ENCODE results near the gene PEDS1. TPM values are rescaled to one million over a fixed set of nuclear protein-coding genes. Genes with fewer than 3 reads are reported as not detected.
"Not testable (repeated sequence)": the region's sequence is repeated elsewhere in the genome, so short reads cannot be mapped to it uniquely, and the experiment has no call there.

Gene PEDS1
- total RNA-seq, 1 experiment from 2014 or later, result 26.0 TPM

- CTCF ChIA-PET, result interaction anchor here (0.6 to 20.7 kb wide), 4 partner anchors 9 to 621 kb away, joined by 3 to 696 read pairs (median 206); partner anchors contain the start of gene PEDS1
- no peak overlapping the region for H3K27ac Mint-ChIP-seq (ENCODE audit: low read depth, unreplicated experiment)
- POLR2A ChIA-PET, result interaction anchor here (1.5 to 12.6 kb wide), 4 partner anchors 19 to 405 kb away, joined by 4 to 386 read pairs (median 176); partner anchors contain the start of gene PEDS1
- no peak overlapping the region for H3K4me3 Mint-ChIP-seq (ENCODE audit: unreplicated experiment)
- BruUV-seq (replicated peaks), result no TSS peak
- H3K4me1 Mint-ChIP-seq (ENCODE audit: insufficient read depth, unreplicated experiment), result peaks cover 57% of the 10 kb centered on the region
- no peaks in the 10 kb centered on the region for H3K27me3 Mint-ChIP-seq (ENCODE audit: insufficient read depth, unreplicated experiment)
- H3K9me3 Mint-ChIP-seq (ENCODE audit: unreplicated experiment), result no peaks in the 10 kb centered on the region
- peaks cover 25% of the 10 kb centered on the region for H3K36me3 Mint-ChIP-seq (ENCODE audit: insufficient read depth, unreplicated experiment)
- no peak for DNase-seq (ENCODE audit: unreplicated experiment)
- TF ChIP-seq, protein P1, sequence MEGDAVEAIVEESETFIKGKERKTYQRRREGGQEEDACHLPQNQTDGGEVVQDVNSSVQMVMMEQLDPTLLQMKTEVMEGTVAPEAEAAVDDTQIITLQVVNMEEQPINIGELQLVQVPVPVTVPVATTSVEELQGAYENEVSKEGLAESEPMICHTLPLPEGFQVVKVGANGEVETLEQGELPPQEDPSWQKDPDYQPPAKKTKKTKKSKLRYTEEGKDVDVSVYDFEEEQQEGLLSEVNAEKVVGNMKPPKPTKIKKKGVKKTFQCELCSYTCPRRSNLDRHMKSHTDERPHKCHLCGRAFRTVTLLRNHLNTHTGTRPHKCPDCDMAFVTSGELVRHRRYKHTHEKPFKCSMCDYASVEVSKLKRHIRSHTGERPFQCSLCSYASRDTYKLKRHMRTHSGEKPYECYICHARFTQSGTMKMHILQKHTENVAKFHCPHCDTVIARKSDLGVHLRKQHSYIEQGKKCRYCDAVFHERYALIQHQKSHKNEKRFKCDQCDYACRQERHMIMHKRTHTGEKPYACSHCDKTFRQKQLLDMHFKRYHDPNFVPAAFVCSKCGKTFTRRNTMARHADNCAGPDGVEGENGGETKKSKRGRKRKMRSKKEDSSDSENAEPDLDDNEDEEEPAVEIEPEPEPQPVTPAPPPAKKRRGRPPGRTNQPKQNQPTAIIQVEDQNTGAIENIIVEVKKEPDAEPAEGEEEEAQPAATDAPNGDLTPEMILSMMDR (IDR thresholded peaks at IDR 0.05; ENCODE audit: unreplicated experiment), result no peak
- intact Hi-C loops (cut with micrococcal nuclease), result no loop called here
Measured at GRCh38 chr20:50107796-50108331, 45.7 kb downstream of the PEDS1 start.

- ChIA-PET POLR2A (interaction anchor here (0.7 to 12.6 kb wide), 3 partner anchors 8 to 45 kb away, joined by 3 to 177 read pairs (median 20); no protein-coding TSS in a partner anchor), CTCF (interaction anchor here (0.6 to 20.5 kb wide), 8 partner anchors 13 to 128 kb away, joined by 3 to 696 read pairs (median 6); no protein-coding TSS in a partner anchor)
- Mint-ChIP-seq H3K27ac (ENCODE audit: low read depth, unreplicated experiment) (no peak overlapping the region), H3K4me3 (ENCODE audit: unreplicated experiment) (no peak overlapping the region), H3K9me3 (ENCODE audit: unreplicated experiment) (no peaks in the 10 kb centered on the region), H3K4me1 (ENCODE audit: insufficient read depth, unreplicated experiment) (peaks cover 60% of the 10 kb centered on the region), H3K27me3 (ENCODE audit: insufficient read depth, unreplicated experiment) (no peaks in the 10 kb centered on the region), H3K36me3 (ENCODE audit: insufficient read depth, unreplicated experiment) (peaks cover 32% of the 10 kb centered on the region)
- TF ChIP-seq, protein P1 (IDR thresholded peaks at IDR 0.05; ENCODE audit: unreplicated experiment), result no peak
- BruUV-seq (replicated peaks), result no TSS peak
- intact Hi-C loops (cut with micrococcal nuclease), result no loop called here
- no peak for DNase-seq (ENCODE audit: unreplicated experiment)
Measured at GRCh38 chr20:50107086-50107660, 46.4 kb downstream of the PEDS1 start.

DNA sequence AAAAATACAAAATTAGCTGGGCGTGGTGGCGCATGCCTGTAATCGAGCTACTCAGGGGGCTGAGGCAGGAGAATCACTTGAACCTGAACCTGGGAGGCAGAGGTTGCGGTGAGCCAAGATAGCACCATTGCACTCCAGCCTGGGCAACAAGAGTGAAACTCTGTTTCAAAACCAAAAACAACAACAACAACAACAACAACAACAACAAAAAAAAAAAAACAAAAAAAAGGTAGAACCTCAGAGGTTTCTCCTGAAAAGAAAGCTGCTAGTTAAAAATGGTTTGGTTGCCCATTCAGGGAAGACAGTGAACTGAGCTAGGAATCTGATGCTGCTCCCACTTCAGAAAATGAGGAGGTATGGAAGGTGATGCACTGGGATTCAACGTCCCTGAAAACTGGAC lies 46.9 kb downstream of the PEDS1 start:
- DNase-seq (ENCODE audit: unreplicated experiment); BruUV-seq (replicated peaks); H3K27ac Mint-ChIP-seq (ENCODE audit: low read depth, unreplicated experiment); intact Hi-C loops (cut with micrococcal nuclease); H3K4me3 Mint-ChIP-seq (ENCODE audit: unreplicated experiment); H3K9me3 Mint-ChIP-seq (ENCODE audit: unreplicated experiment); H3K27me3 Mint-ChIP-seq (ENCODE audit: insufficient read depth, unreplicated experiment): not testable (repeated sequence)
- Mint-ChIP-seq H3K4me1 (ENCODE audit: insufficient read depth, unreplicated experiment) (peaks cover 55% of the 10 kb centered on the region), H3K36me3 (ENCODE audit: insufficient read depth, unreplicated experiment) (peaks cover 37% of the 10 kb centered on the region)
- ChIA-PET POLR2A (interaction anchor here (0.7 to 12.6 kb wide), 7 partner anchors 9 to 816 kb away, joined by 3 to 177 read pairs (median 5); no protein-coding TSS in a partner anchor), CTCF (interaction anchor here (0.6 to 20.5 kb wide), 10 partner anchors 13 to 128 kb away, joined by 3 to 696 read pairs (median 6); no protein-coding TSS in a partner anchor)

Other genes with a start within 250 kb of the PEDS1 start
- gene SPATA2, start 238.2 kb downstream of the PEDS1 start, total RNA-seq (2022), result 5.5 and 8.6 TPM in 2 replicates
- 40.0 and 48.6 TPM in 2 replicates for gene RNF114, start 217.3 kb downstream of the PEDS1 start, total RNA-seq (2022)
- gene SNAI1, start 170.7 kb downstream of the PEDS1 start, total RNA-seq (2022), result 0.17 and 0.23 TPM in 2 replicates
- 99.5 and 110 TPM in 2 replicates for gene UBE2V1, start 40.6 kb downstream of the PEDS1 start, total RNA-seq (2022)
- gene CEBPB, start 37.1 kb upstream of the PEDS1 start, total RNA-seq (2022), result 221 and 226 TPM in 2 replicates

All from MCF 10A (cell line).